GM18870 (cell line): ENCODE data around the gene EIF4B.
"Not testable (repeated sequence)": the region's sequence is repeated elsewhere in the genome, so short reads cannot be mapped to it uniquely, and the experiment has no call there.

Source experiments
- ATAC-seq: cut with Tn5 transposase; IDR thresholded peaks from one replicate; pipeline ENCODE4 v1.9.1; 2021; ENCODE audit warnings: moderate library complexity; ENCODE audit not compliant: unreplicated experiment

The EIF4B gene

DNA sequence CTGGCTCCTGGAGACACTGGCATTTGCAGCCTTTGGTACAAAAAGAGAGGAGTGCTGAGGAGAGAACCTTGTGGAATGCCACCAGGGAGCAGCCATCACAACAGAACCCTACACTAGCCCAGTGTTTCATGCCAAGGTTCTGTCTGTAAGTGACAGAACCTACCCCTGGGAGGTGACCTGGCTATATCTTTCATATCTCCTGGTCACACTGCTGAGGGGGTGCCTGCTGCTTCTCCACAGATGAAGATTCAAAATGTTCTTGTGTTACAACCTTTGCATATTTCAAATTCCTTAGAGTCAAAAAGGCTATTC, 12.7 kb upstream of the EIF4B start:
- no peak for ATAC-seq

DNA sequence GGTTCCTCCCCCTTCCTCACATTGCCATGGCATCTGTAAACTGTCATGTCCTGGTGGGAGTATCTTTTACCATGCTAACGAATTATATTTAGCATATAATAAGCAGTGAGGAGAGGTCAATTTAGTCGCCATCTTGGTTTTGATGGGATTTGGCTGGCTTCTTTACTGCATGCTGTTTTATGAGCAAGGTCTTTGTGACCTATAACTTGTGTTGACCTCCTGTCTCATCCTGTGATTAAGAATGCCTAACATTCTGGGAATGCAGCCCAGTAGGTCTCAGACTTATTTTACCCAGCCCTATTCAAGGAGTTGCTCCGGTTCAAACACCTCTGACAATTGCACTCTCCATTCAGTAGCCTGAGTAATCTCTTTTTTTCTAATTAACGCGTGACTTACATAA, 2.1 kb upstream of the EIF4B start:
- no peak for ATAC-seq

DNA sequence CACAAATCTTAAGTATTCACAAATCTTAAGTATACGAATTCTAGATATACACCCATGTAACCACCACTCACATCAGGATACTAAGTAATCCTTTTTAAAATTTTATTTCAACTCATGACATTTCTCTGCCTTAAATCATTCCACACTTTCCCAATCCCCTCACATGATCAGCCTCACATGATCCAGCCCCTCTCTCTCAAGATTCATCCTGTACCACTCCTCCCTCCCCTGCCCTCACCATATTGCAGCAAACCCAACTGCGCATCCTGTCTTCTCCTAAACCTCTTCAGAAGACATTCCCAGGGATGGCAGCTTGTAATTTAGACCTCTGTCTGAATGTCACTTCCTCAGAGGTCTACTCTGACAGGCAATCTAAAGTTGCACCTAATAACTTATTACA, 1.7 kb upstream of the EIF4B start:
- ATAC-seq, result no peak

DNA sequence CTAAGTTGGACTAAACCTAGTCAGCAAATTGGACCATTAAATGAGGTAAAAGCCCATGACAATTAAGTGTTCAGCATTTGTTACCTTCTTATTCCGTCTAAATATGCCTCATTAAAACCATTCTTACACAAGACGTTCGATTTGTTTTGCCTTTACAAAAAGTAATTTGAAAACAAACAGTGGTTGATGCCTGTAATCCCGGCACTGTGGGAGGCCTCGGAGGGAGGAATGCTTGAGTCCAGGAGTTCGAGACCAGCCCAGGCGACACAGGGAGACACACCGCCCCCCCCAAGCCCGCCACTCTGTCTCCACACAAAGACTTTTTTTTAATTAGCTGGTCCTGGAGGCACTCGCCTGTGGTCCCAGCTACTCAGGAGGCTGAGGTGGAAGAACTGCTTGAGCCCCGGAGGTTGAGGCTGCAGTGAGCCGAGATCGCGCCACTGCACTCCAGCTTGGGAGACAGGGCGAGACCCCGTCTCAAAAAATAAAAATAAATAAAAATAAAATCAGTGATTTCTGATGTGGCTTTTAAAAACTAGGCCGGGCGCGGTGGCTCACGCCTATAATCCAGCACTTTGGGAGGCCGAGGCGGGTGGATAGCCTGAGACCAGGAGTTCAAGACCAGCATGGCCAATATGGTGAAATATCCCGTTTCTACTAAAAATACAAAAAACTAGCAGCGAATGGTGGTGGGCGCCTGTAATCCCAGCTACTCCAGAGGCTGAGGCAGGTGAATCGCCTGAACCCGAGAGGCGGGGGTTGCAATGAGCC, 856 bp upstream of the EIF4B start:
- ATAC-seq, result no peak

DNA sequence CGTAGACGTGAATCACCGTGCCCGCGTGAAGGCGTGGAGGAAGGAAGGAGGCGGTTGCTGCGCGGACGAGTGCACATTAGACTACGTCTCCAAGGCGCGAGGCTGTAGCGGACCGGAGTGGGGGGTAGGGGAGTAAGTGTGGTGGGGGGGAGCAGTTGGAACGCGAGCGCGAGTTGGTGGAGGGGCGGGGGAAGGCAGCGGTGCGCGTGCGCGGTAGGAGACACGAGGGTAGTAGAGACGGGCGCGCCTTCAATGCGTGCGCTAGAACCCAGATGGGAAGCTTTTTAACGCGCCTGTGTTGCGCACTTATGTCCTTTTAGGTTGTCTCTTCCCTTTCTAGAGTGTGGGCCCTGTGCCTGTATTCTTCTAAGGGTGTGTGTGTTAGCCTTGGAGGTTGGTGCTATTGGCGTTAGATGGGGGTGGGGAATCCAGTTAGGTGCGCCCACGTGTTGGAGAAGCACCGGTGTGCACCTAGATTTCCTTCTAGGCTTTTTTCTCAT, 604 bp downstream of the EIF4B start:
- ATAC-seq, result no peak

DNA sequence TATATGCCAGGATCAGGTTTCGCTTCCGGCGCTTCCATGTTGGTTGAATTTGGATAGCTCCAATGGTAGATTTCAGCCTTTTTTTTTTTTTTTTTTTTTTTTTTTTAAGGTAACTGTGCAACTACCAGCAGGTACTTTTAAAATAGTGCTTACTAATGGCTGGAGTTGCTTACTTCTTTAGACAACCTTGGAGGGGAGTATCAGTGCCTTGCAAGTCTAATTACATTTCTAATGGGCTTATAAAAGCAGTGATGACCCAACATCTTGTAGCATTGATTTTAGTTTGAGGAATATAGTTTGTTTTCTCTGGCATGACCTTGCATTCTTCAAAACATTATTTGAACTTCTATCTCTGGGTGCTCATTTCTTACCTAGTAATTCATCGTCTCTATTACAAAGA, 1.1 kb downstream of the EIF4B start:
- no peak for ATAC-seq

DNA sequence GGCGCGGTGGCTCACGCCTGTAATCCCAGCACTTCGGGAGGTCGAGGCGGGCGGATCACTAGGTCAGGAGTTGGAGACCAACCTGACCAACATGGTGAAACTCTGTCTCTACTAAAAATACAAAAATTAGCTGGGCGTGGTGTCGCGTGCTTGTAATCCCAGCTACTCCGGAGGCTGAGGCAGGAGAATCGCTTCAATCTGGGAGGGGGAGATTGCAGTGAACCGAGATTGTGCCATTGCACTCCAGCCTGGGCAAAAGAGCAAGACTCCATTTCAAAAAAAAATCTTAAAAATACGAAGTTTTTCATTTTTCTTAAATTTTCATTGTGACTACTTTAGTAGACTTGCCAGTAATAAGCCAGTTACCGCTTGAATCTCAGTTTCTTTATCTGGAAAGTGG, 2.5 kb downstream of the EIF4B start:
- not testable (repeated sequence) for ATAC-seq

DNA sequence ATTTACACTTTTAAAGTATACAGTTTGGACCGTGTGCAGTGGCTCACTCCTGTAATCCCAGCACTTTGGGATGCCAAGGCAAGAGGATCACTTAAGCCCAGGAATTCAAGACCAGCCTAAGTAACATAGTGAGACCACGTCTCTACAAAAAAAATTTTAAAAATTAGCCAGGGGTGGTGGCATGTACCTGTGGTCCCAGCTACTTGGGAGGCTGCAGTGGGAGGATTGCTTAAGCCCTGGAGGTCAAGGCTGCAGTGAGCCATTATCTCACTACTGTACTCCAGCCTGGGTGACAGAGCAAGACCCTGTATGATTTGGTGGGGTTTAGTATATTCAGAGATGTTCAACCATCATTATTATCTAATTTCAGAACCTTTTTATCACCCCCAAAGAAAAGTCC, 4.7 kb downstream of the EIF4B start:
- ATAC-seq, result no peak

DNA sequence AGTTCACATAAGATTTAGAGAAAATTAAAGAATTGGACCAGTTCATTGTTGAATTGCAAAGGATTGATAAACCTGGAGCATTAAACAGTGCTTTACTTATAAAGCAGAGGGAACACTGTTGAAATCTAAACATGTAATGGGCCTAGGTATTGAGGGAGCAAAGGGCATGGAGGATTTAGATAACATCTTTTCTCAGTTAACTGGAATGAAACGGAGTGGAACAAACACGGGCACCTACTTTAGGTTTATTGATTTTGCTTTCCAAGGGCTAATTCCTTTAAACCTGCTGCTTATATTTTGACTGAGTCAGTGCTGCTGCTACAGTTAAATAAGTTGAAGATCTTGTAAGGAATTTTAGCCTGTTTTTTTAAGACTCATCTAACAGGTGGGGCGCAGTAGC, 5.6 kb downstream of the EIF4B start:
- ATAC-seq, result no peak

DNA sequence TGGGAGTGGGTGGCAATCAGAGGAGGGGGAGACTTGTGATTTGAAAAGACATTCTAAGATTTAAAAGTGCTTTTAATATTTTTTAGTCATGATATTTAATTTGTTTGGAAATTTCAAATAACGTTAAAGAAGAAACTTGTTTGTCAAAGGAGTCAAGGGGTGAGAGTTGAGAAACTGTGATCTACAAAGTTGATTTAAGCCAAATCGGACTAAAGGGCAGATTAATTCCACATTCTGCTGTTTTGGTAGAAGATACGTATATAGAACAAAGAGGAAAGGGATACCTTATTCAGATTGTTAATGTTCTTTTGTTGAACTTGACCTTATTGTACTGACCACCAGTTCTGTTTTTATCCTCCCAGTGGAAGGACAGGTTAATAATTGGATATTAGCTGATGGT, 6.7 kb downstream of the EIF4B start:
- no peak for ATAC-seq

DNA sequence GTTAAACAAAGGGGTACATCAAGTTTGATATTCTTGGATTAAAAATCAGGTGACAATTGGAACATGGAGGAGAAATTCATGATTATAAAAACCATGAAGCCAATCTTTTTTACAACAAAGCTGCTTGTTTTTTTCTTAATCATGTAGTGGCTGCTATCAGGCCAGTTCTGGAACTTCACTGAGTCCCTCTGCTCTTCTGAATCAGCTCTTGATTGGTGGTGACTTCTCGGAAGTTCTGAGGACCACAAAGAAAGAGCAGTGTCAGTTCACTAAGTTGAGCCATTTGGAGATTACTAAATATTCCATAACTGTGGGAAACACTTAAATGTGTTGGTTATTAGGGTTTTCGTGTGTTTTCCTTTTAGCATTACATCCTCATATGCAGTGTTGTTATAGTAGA, 8.5 kb downstream of the EIF4B start:
- ATAC-seq, result no peak

DNA sequence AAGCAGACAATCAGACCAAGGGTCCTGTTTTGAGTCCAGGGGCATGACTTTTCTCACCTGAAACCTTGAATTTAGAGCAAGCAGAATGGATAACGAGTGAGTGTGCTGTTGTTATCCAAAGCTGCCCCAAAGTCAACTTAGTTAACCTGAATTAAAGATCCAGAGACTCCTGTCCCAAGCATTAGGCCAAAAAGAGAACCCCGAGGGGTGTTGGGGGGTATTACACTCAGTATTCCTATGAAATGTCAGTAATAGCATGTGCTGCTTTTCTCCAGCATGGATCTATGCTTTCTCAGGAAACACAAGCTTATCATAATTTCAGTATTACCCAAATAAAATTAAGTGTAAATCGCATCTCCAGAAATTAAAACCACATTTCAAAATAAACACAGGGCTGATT, 19.0 kb downstream of the EIF4B start:
- no peak for ATAC-seq

DNA sequence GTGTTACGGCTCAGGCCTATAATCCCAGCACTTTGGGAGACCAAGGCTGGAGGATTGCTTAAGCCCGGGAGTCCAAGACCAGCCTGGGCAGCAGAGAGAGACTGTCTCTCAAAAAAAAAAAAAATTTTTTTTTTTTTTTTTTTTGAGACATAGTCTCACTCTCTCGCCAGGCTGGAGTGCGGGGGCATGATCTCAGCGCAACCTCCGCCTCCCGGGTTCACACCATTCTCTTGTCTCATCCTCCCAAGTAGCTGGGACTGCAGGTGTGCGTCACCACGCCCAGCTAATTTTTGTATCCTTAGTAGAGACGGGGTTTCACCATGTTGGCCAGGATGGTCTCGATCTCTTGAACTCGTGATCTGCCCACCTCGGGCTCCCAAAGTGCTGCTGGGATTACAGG, 20.8 kb downstream of the EIF4B start:
- ATAC-seq, result not testable (repeated sequence)

DNA sequence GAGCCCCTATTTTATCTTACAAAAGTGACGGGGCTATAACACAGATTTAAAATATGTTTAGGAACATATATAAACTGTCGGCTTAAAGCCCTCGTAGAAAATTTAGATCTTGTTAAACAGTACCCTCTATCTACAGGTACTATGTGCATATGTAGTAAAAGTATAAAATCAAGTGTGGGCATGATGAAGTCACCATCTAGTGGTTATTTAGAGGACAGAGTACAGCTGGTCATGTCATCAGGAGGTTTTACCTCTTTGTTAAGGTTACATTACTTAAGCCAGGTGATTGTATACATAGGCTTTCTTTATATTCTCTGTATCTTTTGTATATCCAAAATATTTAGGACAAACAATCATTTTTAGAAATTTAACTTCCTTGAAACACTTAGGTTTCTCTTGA, 25.4 kb downstream of the EIF4B start:
- ATAC-seq, result no peak

DNA sequence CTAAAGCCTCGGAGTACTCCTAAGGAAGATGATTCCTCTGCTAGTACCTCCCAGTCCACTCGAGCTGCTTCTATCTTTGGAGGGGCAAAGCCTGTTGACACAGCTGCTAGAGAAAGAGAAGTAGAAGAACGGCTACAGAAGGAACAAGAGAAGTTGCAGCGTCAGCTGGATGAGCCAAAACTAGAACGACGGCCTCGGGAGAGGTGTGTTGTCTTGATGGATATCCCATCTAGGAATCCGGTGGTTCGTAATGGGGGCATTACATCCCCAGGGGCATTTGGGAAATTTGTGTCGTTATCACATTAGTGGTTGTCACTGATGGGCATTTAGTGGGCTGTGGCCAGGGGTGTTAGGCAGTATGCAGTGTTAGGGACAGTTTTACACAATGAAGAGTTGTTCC, 27.6 kb downstream of the EIF4B start:
- ATAC-seq, result not testable (repeated sequence)

DNA sequence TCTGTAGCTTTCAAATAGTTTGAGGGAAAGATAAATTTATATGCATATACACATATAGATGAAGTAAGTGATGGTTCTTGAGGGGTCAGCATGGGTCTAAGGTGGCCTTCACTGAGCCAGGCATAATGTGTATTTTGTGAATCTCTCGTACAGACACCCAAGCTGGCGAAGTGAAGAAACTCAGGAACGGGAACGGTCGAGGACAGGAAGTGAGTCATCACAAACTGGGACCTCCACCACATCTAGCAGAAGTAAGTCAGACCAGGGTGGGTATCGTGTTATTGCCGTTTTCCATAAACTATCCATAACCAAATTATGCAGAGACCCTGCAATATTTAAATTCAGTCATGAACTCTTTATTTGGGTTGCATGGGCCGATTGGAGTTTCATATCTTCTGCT, 28.2 kb downstream of the EIF4B start:
- ATAC-seq, result no peak

DNA sequence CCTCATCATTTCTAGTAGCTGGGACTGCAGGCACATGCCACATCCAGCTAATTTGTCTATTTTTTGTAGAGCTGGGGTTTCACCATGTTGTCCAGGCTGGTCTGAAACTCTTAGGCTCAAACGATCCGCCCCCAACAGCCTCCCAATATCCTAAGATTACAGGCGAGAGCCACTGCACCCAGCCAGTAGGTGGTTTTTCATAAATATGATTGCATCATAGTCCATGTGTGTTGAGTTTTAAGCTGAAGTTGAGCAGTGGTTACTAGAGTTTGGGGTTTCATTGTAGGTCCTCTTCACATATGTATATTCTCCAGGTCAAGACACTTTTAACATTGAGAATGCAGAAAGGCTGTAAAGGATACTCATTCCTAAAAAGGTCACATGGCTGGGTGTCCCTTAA, 30.5 kb downstream of the EIF4B start:
- no peak for ATAC-seq

DNA sequence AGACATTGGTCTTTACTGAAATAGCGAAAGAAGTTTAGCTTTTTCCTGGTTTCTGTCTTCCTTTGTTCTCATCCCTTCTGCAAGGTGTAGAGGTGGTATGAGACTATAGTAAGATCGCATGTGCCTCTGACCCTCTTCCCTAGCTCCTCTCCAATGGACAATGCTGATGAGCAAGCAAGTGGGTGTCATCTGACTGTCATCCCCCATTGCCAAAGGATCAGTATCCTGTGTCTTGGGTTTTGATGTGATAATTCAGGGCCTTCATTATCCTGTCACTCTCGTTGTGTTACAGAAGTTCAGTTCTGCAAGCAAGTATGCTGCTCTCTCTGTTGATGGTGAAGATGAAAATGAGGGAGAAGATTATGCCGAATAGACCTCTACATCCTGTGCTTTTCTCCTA, 33.6 kb downstream of the EIF4B start:
- no peak for ATAC-seq

DNA sequence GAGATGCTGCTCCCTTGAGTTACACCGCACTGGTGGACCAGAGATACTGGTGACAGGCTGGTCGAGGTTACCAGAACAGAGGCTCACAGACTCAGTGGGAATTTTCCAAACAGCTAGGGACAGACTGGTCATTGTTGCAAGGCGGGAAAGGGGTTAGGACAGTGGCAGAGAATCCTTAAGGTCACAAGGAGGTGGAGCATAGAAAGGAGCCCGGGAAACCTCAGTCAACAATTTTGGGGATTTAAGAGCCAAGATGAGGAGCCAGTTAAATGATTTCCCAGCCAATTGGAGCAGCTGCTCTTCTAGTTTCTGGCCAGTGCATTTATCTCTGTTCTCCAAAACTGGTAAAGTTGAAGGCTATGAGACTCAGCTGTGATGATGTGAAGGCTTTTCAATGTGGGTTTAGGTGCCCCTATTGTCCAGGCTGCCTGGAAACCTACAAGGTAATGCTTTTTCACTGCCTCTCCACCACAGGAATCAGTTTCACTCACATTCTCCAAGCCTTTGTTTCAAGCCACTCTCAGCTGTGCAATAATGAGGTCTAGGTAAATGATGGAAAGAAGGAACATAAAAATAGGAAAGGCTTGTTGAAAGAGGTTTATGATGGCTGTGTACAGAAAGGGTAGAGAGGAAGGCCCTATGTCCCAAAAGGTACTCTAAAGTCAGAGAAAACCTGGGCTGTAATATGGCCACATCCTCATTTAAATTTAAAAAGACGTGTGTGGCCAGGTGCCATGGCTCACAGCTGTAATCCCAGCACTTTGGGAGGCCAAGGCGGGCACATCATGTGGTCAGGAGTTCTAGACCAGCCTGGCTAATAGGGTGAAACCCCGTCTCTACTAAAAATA, 36.6 kb downstream of the EIF4B start:
- ATAC-seq, result no peak

DNA sequence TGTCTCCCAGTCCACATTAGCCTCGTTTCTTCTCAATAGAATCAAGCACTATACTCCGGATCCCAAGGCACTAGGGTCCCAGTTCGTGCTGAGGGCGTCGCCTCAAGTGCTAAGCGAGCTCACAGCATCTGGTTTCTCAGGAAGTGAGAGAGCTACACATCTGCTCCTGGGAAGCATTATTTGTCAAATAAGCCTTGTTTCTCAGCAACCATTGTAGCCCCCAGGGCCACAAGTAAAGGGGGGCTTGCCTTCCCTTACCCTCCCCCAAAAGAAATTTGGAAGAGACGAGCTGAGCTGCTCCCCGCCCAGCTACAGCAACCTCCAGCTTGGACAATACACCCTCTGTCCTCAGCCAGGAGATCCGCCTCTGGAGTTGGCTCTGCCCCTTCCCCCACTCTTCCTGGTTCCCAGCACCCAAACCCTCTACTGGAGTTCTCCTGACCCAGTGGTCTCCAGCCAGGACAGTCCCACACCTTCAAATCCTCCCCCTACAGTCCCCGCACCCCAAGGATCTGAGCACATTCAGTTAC, 37.9 kb downstream of the EIF4B start:
- no peak for ATAC-seq

DNA sequence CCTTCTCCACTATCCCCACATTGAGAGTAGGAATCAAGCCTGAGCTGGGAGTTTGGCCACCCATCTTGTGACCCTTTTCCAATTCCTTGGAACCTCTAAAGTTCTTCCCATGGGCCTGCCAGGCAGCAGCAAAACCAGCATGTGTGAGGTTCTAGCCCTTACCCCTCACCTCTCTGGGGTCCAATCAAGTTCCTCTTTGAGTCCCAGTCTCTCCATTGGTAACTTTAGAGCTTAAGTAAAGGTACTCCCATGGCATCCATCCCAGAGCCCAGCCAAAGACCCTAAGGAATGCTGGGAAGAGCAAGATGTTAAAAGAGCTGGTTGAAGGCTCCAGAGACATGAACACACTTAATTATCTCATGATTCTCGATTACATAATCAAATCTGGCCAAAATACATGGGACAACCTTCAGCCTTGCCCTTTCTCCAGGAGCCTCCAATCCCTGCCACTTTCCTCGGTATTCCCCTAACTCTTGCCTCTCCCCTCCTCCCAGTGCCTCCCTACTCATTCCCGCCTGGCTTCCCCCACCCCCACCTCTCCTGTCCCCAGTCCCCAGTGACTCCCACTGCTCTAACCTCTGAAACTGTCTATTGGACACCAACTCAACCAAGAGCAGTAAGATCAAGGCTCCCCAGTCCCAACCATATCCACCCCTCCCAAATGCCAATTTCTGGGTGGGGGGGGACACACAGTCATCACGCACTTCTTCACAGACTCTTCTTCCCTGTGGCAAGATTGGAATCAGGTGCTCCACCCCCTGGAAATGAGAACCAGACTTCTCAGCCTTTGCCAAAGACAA, 38.8 kb downstream of the EIF4B start:
- ATAC-seq, result no peak
